ENCODE results near the gene ZNF664. TPM values are rescaled to one million over a fixed set of nuclear protein-coding genes. Genes with fewer than 3 reads are reported as not detected.

ZNF664 gene
- total and polyA plus RNA-seq, 9 of the 15 experiments (the other 6 are each of a cell fraction or from before 2014, with no cell fraction given) = 3.3 to 101 (median 63.6) TPM

GRCh38 chr12:124036171-124036598 lies 63.2 kb downstream of the ZNF664 start (continued):
- TF ChIP-seq ZNF197 (CRISPR knock-in tag; IDR thresholded peaks at IDR 0.05; ENCODE audit: low read depth) (no peak), CEBPB (tag; IDR thresholded peaks at IDR 0.05) (no peak), CTCF (IDR thresholded peaks at IDR 0.05 in 2 of 3, conservative IDR thresholded peaks at IDR 0.05 in 1 of 3; ENCODE audit: insufficient read depth in 2 of 3, low read depth in 1 of 3, low read length in 3 of 3) (no peak), JUN (IDR thresholded peaks at IDR 0.05; ENCODE audit: borderline replicate concordance, low read depth, low read length) (no peak), JUN (CRISPR knock-in tag; IDR thresholded peaks at IDR 0.05; ENCODE audit: borderline replicate concordance) (no peak)

GRCh38 chr12:124036657-124037109 lies 63.7 kb downstream of the ZNF664 start:
- no peak overlapping the region for H3K4me2 ChIP-seq (ENCODE audit: insufficient read depth, low read length)
- DNase-seq (ENCODE audit: extremely low read depth in 1 of 4, low spot score in 3 of 4) (peak; percentile 55 to 61 (median 56)), ATAC-seq (peak; percentile 73; the same call in 2 of the 3 replicates), FAIRE-seq (peak; percentile 82)
- intact Hi-C loops (cut with micrococcal nuclease) = loop anchor here (1.0 to 5.0 kb wide), 3 partner anchors 285 to 731 kb away; no protein-coding TSS in a partner anchor
- in situ Hi-C loops (cut with MboI) = no loop called here
- CTCF ChIA-PET (ENCODE audit: low intra/inter-chr PET ratio) = interaction anchor here (1.3 to 1.5 kb wide), 2 partner anchors 284 to 735 kb away, joined by 8 to 32 read pairs; no protein-coding TSS in a partner anchor
- H4K20me1 ChIP-seq (replicated peaks; ENCODE audit: control insufficient read depth, insufficient read depth, low read length) = no peaks in the 10 kb centered on the region
- WGBS (ENCODE audit: insufficient coverage, low coverage, missing lambda C conversion rate) = 12% methylated on average over 6 of the region's 6 CpGs
- no TSS peak for BruUV-seq (replicated peaks)
- peaks cover 16 to 26% of the 10 kb centered on the region in 2 experiments for H3K27me3 ChIP-seq (ENCODE audit: control insufficient read depth in 2 of 2, insufficient read depth in 2 of 2, low read length in 2 of 2)
- H3K9me3 ChIP-seq (replicated peaks; ENCODE audit: control insufficient read depth, insufficient read depth, low read depth, low read length) = no peaks in the 10 kb centered on the region
- peak overlapping the region; percentile 40; the same call in 1 of the 2 replicates for H2AFZ ChIP-seq (ENCODE audit: low read depth, low read length)
- H3K27ac ChIP-seq (ENCODE audit: extremely low read depth, low read depth, low read length) = no peak overlapping the region
- H3K9me1 ChIP-seq (ENCODE audit: control insufficient read depth, insufficient read depth, low read length) = no peaks in the 10 kb centered on the region
- no peak overlapping the region for H3K4me3 ChIP-seq
- no peaks in the 10 kb centered on the region for H3K36me3 ChIP-seq (ENCODE audit: control insufficient read depth, insufficient read depth, low read length)
- POLR2A ChIA-PET = interaction anchor here (0.6 kb wide), 1 partner anchor 96 kb away, joined by 3 read pairs; no protein-coding TSS in a partner anchor
- no peak overlapping the region for H3K9ac ChIP-seq (ENCODE audit: insufficient read depth in 1 of 2, low read depth in 2 of 2, low read length in 2 of 2)
- H3K79me2 ChIP-seq (ENCODE audit: control insufficient read depth, insufficient read depth, low read length) = no peaks in the 10 kb centered on the region
- peaks cover 0 to 4% of the 10 kb centered on the region in 2 experiments; a peak in 2 of 5 replicates for H3K4me1 ChIP-seq (replicated peaks in 1 of 2; ENCODE audit: control insufficient read depth in 2 of 2, insufficient read depth in 2 of 2, low read length in 2 of 2)
- TF ChIP-seq ZNF655 (CRISPR knock-in tag; IDR thresholded peaks at IDR 0.05) (no peak), MTA3 (IDR thresholded peaks at IDR 0.05; ENCODE audit: borderline replicate concordance) (no peak), ZBTB1 (CRISPR knock-in tag; IDR thresholded peaks at IDR 0.05; ENCODE audit: borderline replicate concordance, low read depth) (no peak), DEAF1 (CRISPR knock-in tag; IDR thresholded peaks at IDR 0.05) (peak; percentile 77), ZNF639 (CRISPR knock-in tag; conservative IDR thresholded peaks at IDR 0.05 in 1 of 2, IDR thresholded peaks at IDR 0.05 in 1 of 2) (no peak), BCOR (IDR thresholded peaks at IDR 0.05) (no peak), KLF1 (tag; IDR thresholded peaks at IDR 0.05) (no peak), OTX1 (CRISPR knock-in tag; IDR thresholded peaks at IDR 0.05) (no peak), CREM (IDR thresholded peaks at IDR 0.05; ENCODE audit: low read depth) (peak; percentile 40; the same call in 1 of the 2 replicates)
